SK-N-SH (cell line): ENCODE measurements around the gene SMARCA4. TPM values are rescaled to one million over a fixed set of nuclear protein-coding genes. Genes with fewer than 3 reads are reported as not detected.

Experiments used
- CTCF ChIA-PET: fragments of 300-600, 350-600 bp; formaldehyde crosslinking; extraction: SDS; loops from one replicate; lab custom pipeline; 2021; lab: Yijun Ruan, JAX
- POLR2A ChIA-PET: fragments of 350-600 bp; sonication (Branson Sonifier 250); formaldehyde crosslinking; extraction: SDS; loops from one replicate; lab custom pipeline; 2020; ENCODE audit warnings: antibody characterized with exemption, inconsistent platforms; lab: Yijun Ruan, JAX
- DNase-seq: peaks from one replicate; pipeline ENCODE4 v3.0.0; 2012
- H2AFZ ChIP-seq: fragments of 200-600 bp; sonication (generic); 2 replicates; pipeline ENCODE4 v1.8.1; 2016; ENCODE audit warnings: antibody characterized with exemption, mild to moderate bottlenecking, low read depth
- H3F3A ChIP-seq: fragments of 200-600 bp; sonication (generic); replicated peaks from 2 replicates; pipeline ENCODE3; 2016; ENCODE audit warnings: antibody characterized with exemption, mild to moderate bottlenecking; ENCODE audit not compliant: insufficient read depth
- H3K27ac ChIP-seq, 2 experiments: fragments of 200-500 bp in 1 of 2; fragments of 200-600 bp in 1 of 2; sonication (Bioruptor generic) in 1 of 2; sonication (generic), shearing (Covaris generic) in 1 of 2; 2 replicates each; pipeline versions ENCODE4 v1.5.1 to v1.6.1; 2014 to 2016; ENCODE audit warnings: low read depth in 2 of 2, inconsistent platforms in 1 of 2, low read length in 1 of 2, mild to moderate bottlenecking in 1 of 2, mixed read lengths in 1 of 2
- H3K27me3 ChIP-seq: fragments of 200-600 bp; sonication (generic), shearing (Covaris generic); 2 replicates; pipeline ENCODE4 v1.6.1; 2016; ENCODE audit warnings: mixed run types; ENCODE audit not compliant: insufficient read depth
- H3K36me3 ChIP-seq, 2 experiments: fragments of 200-500 bp in 1 of 2; fragments of 200-600 bp in 1 of 2; sonication (Bioruptor generic) in 1 of 2; sonication (generic) in 1 of 2; replicated peaks in 1 of 2; 2 replicates each; pipeline versions ENCODE3 to v1.5.1; 2014 to 2016; ENCODE audit warnings: low read length in 1 of 2, mild to moderate bottlenecking in 1 of 2; ENCODE audit not compliant: insufficient read depth in 2 of 2, control insufficient read depth in 1 of 2
- H3K4me1 ChIP-seq, 2 experiments: fragments of 200-500 bp in 1 of 2; fragments of 200-600 bp in 1 of 2; sonication (Bioruptor generic) in 1 of 2; sonication (generic), shearing (Covaris generic) in 1 of 2; 2 replicates each; pipeline versions ENCODE4 v1.5.1 to v1.6.1; 2014 to 2016; ENCODE audit warnings: low read depth in 1 of 2, low read length in 1 of 2, mixed run types in 1 of 2; ENCODE audit not compliant: insufficient read depth in 2 of 2, control insufficient read depth in 1 of 2
- H3K4me2 ChIP-seq: fragments of 200-600 bp; sonication (generic), shearing (Covaris generic); 2 replicates; pipeline ENCODE4 v1.6.1; 2017; ENCODE audit warnings: mixed run types
- H3K4me3 ChIP-seq, 2 experiments: fragments of 200-500 bp in 1 of 2; fragments of 200-600 bp in 1 of 2; sonication (Bioruptor generic) in 1 of 2; sonication (generic), shearing (Covaris generic) in 1 of 2; 2 replicates each; pipeline versions ENCODE4 v1.5.1 to v1.8.1; 2014 to 2016; ENCODE audit warnings: low read depth in 2 of 2, inconsistent platforms in 1 of 2, low read length in 1 of 2, mild to moderate bottlenecking in 1 of 2, mixed read lengths in 1 of 2, moderate library complexity in 1 of 2
- H3K79me2 ChIP-seq: fragments of 200-600 bp; sonication (generic); 2 replicates; pipeline ENCODE4 v1.8.1; 2017; ENCODE audit warnings: mild to moderate bottlenecking; ENCODE audit not compliant: insufficient read depth
- H3K9ac ChIP-seq: fragments of 200-600 bp; sonication (generic); 2 replicates; pipeline ENCODE4 v1.6.1; 2017; ENCODE audit warnings: mixed run types
- H3K9me2 ChIP-seq: fragments of 200-600 bp; sonication (generic); 2 replicates; pipeline ENCODE4 v1.6.1; 2017; ENCODE audit warnings: mixed run types
- H3K9me3 ChIP-seq: fragments of 200-600 bp; sonication (generic); 2 replicates; pipeline ENCODE4 v1.6.1; 2017; ENCODE audit warnings: mixed run types, mild to moderate bottlenecking, moderate library complexity
- H4K20me1 ChIP-seq: fragments of 200-600 bp; sonication (generic); 2 replicates; pipeline ENCODE4 v1.6.1; 2017; ENCODE audit warnings: mild to moderate bottlenecking, mixed run types; ENCODE audit not compliant: insufficient read depth
- CHD2 ChIP-seq: fragments of 150-350 bp; IDR thresholded peaks from 2 replicates; pipeline ENCODE4 v1.6.1; 2018; ENCODE audit warnings: low read length; ENCODE audit not compliant: partially characterized antibody
- EZH2phosphoT487 ChIP-seq: fragments of 200-600 bp; sonication (generic); IDR thresholded peaks from 2 replicates; pipeline ENCODE4 v1.6.1; 2017; ENCODE audit warnings: low read depth, mixed run types, mild to moderate bottlenecking, antibody characterized with exemption, moderate library complexity, borderline replicate concordance
- FOXJ3 ChIP-seq: sonication (generic); formaldehyde crosslinking; IDR thresholded peaks from 2 replicates; pipeline ENCODE4 v1.5.1; 2020; ENCODE audit warnings: mild to moderate bottlenecking, missing genetic modification reagents
- FOXM1 ChIP-seq: IDR thresholded peaks from 2 replicates; pipeline ENCODE4 v1.4.0; 2012; ENCODE audit warnings: low read depth, mild to moderate bottlenecking
- GABPA ChIP-seq: IDR thresholded peaks from 2 replicates; pipeline ENCODE4 v1.4.0; 2012; ENCODE audit warnings: low read depth, mild to moderate bottlenecking
- GATA2 ChIP-seq: sonication (generic); formaldehyde crosslinking; IDR thresholded peaks from 2 replicates; pipeline ENCODE4 v1.5.0; 2020; ENCODE audit warnings: mild to moderate bottlenecking, missing genetic modification reagents
- MEF2A ChIP-seq: IDR thresholded peaks from 2 replicates; pipeline ENCODE4 v1.4.0; 2012; ENCODE audit warnings: low read depth, borderline replicate concordance
- MXI1 ChIP-seq: IDR thresholded peaks from 2 replicates; pipeline ENCODE4 v1.6.1; 2012; ENCODE audit warnings: mild to moderate bottlenecking, low read depth, low read length, improper control_type of control experiment
- NFIC ChIP-seq: IDR thresholded peaks from 2 replicates; pipeline ENCODE4 v1.4.0; 2012; ENCODE audit warnings: borderline replicate concordance
- POLR2AphosphoS5 ChIP-seq: IDR thresholded peaks from 2 replicates; pipeline ENCODE4 v1.6.1; 2012; ENCODE audit warnings: low read depth, low read length
- RCOR1 ChIP-seq: fragments of 150-350 bp; IDR thresholded peaks from 2 replicates; pipeline ENCODE4 v1.6.1; 2017; ENCODE audit warnings: antibody characterized with exemption, low read length
- SIN3A ChIP-seq: IDR thresholded peaks from 2 replicates; pipeline ENCODE4 v1.6.1; 2012; ENCODE audit warnings: low read depth, mild to moderate bottlenecking, low read length, moderate library complexity, borderline replicate concordance
- WGBS: methylation state at CpG from one replicate; pipeline ENCODE4 v1.1.6; 2017; ENCODE audit warnings: low lambda C conversion rate; 5-methylcytosine and 5-hydroxymethylcytosine counted together
- polyA plus RNA-seq, 3 experiments: library from polyadenylated mRNA; depleted of rRNA; stranded (reverse); fragments of >200 nt; gene quantifications; 2 replicates each; pipeline ENCODE4 v1.2.3, GENCODE V29; 2012
- TF ChIP-seq, protein P1 (sequence below): IDR thresholded peaks from 2 replicates; pipeline ENCODE4 v1.6.1; 2012; ENCODE audit warnings: mild to moderate bottlenecking, low read depth, low read length, moderate library complexity
- TF ChIP-seq, protein P2 (sequence below): fragments of 200-600 bp; sonication (generic); IDR thresholded peaks from 2 replicates; pipeline ENCODE4 v1.6.1; 2017; ENCODE audit warnings: antibody characterized with exemption, mild to moderate bottlenecking, moderate library complexity
- TF ChIP-seq, protein P3 (sequence below): IDR thresholded peaks from 2 replicates; pipeline ENCODE4; 2012

The SMARCA4 gene
- polyA plus RNA-seq, 1 of the 3 experiments (the other 2 are of a cell fraction) = 90.7 TPM

DNA sequence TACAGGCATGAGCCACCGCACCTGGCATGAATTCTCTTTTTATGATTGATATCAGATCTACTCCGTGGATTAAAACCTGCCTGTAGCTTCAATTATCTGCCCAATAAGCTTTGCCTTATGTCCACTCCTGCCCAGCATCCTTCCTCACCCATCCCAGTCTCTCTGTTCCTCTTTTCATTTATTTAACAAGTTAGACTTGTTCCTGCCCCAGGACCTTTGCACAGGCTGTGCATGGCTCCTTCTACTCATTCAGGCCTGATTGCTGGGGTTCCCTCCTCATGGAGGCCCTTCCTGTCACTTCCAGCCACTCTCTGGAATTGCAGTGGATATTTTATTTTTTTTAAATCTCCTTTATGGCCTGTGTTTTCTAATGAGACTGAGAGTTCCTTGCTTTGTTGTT is 27.6 kb downstream of the SMARCA4 start:
- Histone ChIP-seq H3K27ac (no peak overlapping the region), H3K27me3 (no peaks in the 10 kb centered on the region), H3K9ac (no peak overlapping the region), H3K4me3 (no peak overlapping the region), H3K79me2 (peaks cover 27% of the 10 kb centered on the region), H2AFZ (no peak overlapping the region), H3K9me2 (no peaks in the 10 kb centered on the region), H3K36me3 (peaks cover 38 to 52% of the 10 kb centered on the region in 2 experiments)
- CTCF ChIA-PET = interaction anchor here (1.4 kb wide), 1 partner anchor 117 kb away, joined by 3 read pairs; no protein-coding TSS in a partner anchor
- POLR2A ChIA-PET = no interaction called here
- DNase-seq = no peak
- TF ChIP-seq EZH2phosphoT487 (no peak), CHD2 (no peak), MXI1 (no peak)
- TF ChIP-seq, protein P1, sequence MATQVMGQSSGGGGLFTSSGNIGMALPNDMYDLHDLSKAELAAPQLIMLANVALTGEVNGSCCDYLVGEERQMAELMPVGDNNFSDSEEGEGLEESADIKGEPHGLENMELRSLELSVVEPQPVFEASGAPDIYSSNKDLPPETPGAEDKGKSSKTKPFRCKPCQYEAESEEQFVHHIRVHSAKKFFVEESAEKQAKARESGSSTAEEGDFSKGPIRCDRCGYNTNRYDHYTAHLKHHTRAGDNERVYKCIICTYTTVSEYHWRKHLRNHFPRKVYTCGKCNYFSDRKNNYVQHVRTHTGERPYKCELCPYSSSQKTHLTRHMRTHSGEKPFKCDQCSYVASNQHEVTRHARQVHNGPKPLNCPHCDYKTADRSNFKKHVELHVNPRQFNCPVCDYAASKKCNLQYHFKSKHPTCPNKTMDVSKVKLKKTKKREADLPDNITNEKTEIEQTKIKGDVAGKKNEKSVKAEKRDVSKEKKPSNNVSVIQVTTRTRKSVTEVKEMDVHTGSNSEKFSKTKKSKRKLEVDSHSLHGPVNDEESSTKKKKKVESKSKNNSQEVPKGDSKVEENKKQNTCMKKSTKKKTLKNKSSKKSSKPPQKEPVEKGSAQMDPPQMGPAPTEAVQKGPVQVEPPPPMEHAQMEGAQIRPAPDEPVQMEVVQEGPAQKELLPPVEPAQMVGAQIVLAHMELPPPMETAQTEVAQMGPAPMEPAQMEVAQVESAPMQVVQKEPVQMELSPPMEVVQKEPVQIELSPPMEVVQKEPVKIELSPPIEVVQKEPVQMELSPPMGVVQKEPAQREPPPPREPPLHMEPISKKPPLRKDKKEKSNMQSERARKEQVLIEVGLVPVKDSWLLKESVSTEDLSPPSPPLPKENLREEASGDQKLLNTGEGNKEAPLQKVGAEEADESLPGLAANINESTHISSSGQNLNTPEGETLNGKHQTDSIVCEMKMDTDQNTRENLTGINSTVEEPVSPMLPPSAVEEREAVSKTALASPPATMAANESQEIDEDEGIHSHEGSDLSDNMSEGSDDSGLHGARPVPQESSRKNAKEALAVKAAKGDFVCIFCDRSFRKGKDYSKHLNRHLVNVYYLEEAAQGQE = no peak
- TF ChIP-seq, all 33 proteins: peak for 0
- H4K20me1 ChIP-seq = peaks cover 24% of the 10 kb centered on the region
- 78% methylated on average over 2 of the region's 2 CpGs for WGBS
- no peaks in the 10 kb centered on the region for H3F3A ChIP-seq
- no peak overlapping the region for H3K4me2 ChIP-seq
- no peaks in the 10 kb centered on the region for H3K4me1 ChIP-seq
- H3K9me3 ChIP-seq = no peaks in the 10 kb centered on the region

DNA sequence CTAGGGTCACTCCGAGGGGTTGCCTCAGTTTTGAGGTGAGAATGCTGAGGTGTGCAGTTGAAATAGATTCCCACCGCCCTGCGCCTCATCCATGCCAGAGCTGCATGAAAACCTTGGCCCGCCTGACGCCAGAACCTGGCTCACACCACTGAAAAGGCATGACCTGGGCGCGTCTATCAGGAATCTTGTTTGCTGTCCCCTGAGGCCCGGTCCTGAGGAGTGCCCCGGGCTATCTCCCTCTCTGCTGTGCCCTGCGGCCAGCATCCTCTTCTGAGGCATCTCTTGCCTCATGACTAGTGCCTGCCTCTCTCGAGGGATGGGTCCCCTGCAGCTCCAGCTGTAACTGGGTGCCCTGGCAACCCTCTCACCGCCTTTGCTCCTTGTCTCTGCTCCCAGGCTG is 28.1 kb downstream of the SMARCA4 start:
- Histone ChIP-seq H3K27me3 (no peaks in the 10 kb centered on the region), H3F3A (no peaks in the 10 kb centered on the region), H3K9me3 (no peaks in the 10 kb centered on the region), H3K4me2 (no peak overlapping the region), H3K4me3 (no peak overlapping the region), H3K36me3 (peaks cover 42 to 52% of the 10 kb centered on the region in 2 experiments), H3K79me2 (peaks cover 24% of the 10 kb centered on the region), H3K4me1 (no peaks in the 10 kb centered on the region), H3K9ac (no peak overlapping the region), H4K20me1 (peaks cover 19% of the 10 kb centered on the region), H3K27ac (no peak overlapping the region), H3K9me2 (no peaks in the 10 kb centered on the region), H2AFZ (no peak overlapping the region)
- no peak for DNase-seq
- POLR2A ChIA-PET = no interaction called here
- CTCF ChIA-PET = interaction anchor here (1.4 kb wide), 1 partner anchor 118 kb away, joined by 3 read pairs; no protein-coding TSS in a partner anchor
- no peak for TF ChIP-seq GATA2 (CRISPR knock-in tag)
- no peak for TF ChIP-seq RCOR1
- no peak for TF ChIP-seq EZH2phosphoT487
- TF ChIP-seq, protein P2, sequence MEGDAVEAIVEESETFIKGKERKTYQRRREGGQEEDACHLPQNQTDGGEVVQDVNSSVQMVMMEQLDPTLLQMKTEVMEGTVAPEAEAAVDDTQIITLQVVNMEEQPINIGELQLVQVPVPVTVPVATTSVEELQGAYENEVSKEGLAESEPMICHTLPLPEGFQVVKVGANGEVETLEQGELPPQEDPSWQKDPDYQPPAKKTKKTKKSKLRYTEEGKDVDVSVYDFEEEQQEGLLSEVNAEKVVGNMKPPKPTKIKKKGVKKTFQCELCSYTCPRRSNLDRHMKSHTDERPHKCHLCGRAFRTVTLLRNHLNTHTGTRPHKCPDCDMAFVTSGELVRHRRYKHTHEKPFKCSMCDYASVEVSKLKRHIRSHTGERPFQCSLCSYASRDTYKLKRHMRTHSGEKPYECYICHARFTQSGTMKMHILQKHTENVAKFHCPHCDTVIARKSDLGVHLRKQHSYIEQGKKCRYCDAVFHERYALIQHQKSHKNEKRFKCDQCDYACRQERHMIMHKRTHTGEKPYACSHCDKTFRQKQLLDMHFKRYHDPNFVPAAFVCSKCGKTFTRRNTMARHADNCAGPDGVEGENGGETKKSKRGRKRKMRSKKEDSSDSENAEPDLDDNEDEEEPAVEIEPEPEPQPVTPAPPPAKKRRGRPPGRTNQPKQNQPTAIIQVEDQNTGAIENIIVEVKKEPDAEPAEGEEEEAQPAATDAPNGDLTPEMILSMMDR = no peak
- no peak for TF ChIP-seq MEF2A
- no peak for TF ChIP-seq SIN3A
- no peak for TF ChIP-seq CHD2
- TF ChIP-seq GABPA = no peak
- TF ChIP-seq, protein P3, sequence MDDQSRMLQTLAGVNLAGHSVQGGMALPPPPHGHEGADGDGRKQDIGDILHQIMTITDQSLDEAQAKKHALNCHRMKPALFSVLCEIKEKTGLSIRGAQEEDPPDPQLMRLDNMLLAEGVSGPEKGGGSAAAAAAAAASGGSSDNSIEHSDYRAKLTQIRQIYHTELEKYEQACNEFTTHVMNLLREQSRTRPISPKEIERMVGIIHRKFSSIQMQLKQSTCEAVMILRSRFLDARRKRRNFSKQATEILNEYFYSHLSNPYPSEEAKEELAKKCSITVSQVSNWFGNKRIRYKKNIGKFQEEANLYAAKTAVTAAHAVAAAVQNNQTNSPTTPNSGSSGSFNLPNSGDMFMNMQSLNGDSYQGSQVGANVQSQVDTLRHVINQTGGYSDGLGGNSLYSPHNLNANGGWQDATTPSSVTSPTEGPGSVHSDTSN = no peak
- TF ChIP-seq NFIC = no peak
- no peak for TF ChIP-seq POLR2AphosphoS5
- no peak for TF ChIP-seq FOXM1
- TF ChIP-seq FOXJ3 (CRISPR knock-in tag) = no peak
- WGBS = 89% methylated on average over 3 of the region's 12 CpGs
